CD4-positive, alpha-beta T cell treated with Interleukin-6 at 100 ng/mL for 8 hours (primary cell): ENCODE results near the gene GRIA4.
"Not testable (repeated sequence)": the region's sequence is repeated elsewhere in the genome, so short reads cannot be mapped to it uniquely, and the experiment has no call there.

ENCODE experiments used
- DNase-seq: peaks from one replicate; pipeline ENCODE4 v3.0.0-alpha.2; 2020; ENCODE audit warnings: mixed read lengths, low spot score

The GRIA4 gene

GRCh38 chr11:105860105-105860504 lies 250.2 kb downstream of the GRIA4 start:
- no peak for DNase-seq

GRCh38 chr11:105861225-105861624 lies 251.4 kb downstream of the GRIA4 start:
- DNase-seq = no peak

DNA sequence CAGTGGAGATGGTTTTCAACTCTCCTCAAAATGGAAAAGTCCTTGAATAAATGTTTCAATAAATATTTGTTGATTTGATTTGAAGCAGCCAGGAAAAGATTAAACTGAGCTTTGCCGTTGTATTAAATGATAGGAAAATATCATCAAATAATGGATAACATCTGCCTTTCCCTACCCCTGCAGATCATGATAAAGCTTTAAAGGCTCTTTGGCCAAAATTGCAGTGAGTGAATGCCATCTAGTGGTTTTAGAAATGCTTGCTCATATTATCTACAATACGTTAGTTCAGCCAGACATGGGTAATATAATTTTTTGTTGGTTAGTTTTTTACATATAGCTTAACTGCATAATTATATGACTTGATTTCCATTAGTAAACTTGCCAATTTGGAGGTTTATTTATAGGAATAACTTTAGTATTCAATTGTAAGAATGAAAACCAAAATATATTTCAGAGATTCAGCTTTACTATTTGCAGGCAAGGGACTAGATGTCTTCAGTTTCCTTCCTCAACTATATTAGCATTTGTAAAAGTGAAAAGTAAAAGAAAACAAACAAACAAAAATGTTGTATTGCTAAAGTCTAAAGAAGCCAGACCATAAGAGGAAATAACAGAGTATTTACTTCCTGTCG lies 253.0 kb downstream of the GRIA4 start:
- DNase-seq = no peak

GRCh38 chr11:105863523-105863922 lies 253.7 kb downstream of the GRIA4 start:
- no peak for DNase-seq

DNA sequence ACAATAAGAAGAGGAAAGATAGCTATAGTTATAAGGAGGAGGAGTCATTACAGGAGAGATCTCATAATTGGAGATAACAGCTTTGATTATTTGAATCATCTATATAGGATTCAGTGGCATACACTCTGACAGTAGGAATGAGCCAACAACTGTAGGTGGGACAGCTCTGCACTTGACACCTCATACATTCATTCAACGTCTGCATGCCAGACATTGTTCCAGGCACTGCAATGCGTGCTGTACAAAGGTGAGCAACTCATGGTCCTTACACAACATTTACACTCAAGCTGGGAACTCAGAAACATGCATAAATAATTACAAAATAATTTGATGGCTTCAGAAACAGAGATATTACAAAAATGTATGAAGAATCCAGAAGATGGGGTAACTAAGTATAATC lies 257.9 kb downstream of the GRIA4 start:
- no peak for DNase-seq

- no peak for DNase-seq
Measured at GRCh38 chr11:105868762-105869285, 259.0 kb downstream of the GRIA4 start.

DNA sequence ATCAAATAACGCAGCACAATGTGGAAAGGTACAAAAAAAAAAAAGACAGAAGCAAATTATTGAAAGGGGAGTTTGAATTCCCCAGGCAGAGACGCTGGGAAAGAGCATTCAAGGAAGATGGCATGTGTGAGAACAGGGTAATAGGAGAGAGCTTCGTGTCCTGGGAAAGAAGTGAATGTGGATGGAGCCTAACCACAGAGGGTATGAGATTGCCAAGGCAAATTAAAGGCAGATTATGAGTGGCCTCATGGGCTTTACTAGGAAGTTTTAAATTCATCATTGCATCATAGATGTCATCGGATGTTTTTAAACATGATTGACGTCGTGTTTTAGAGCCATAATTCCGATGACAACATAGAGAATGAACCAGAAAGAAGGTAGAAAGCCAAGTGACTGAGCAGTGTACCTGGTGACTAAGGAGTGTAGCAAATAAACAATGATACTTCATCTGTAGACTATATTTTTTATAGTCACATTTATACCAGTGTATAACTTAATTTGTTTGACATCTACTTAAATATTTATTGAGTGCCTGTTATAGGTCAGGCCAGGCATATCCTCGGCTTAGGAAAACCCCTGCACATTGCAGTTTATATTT lies 260.7 kb downstream of the GRIA4 start:
- no peak for DNase-seq

GRCh38 chr11:105878510-105878909 lies 268.6 kb downstream of the GRIA4 start:
- DNase-seq = no peak

DNA sequence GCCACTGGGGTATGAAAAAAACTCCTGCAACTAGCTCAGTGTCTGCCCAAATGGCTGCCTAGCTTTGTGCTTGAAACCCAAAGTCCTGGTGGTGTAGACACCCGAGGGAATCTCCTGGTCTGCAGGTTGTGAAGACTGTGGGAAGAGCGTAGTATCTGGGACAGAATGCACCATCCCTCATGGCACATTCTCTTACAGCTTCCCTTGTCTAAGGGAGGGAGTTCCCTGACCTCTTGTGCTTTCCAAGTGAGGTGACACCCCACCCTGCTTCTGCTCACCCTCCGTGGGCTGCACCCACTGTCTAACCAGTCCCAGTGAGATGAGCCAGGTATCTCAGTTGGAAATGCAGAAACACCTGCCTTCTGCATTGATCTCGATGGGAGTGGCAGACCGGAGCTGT lies 269.1 kb downstream of the GRIA4 start:
- not testable (repeated sequence) for DNase-seq

DNA sequence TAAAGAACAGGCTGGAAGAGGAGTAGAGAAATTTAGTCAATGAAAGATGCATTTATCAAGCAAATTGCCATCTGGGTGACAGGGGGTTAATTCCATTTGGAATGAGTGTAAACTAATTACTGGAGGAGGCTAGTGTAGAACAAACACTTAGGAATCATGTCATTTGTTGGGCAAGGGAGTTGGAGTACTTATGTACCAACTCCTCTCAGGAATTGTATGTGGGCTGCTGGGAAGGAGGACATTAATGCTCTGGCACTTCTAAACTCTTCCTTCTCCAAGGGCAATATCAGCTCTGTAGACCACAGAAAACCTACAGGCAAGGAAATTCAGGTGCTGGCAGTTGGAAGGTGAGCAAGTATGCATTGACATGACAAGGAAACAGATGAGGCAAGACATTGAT lies 271.2 kb downstream of the GRIA4 start:
- no peak for DNase-seq

- no peak for DNase-seq
Measured at GRCh38 chr11:105884436-105884835, 274.6 kb downstream of the GRIA4 start.

- DNase-seq = no peak
Measured at GRCh38 chr11:105891685-105892084, 281.8 kb downstream of the GRIA4 start.

DNA sequence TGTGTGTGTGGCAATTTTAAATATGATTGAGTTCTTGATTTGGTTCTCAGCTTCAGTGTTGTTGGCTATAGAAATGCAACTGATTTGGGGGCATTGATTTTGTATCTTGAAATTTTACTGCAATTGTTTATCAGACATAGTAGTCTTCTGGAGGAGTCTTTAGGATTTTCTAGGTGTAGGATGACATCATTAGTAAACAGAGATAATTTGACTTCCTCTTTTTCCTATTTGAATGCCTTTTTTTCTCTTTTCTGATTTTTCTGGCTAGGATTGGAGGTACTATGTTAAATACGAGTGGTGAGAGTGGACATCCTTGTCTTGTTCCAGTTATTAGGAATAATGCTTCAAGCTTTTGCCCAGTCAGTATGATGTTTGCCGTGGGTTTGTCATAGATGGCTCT lies 287.3 kb downstream of the GRIA4 start:
- no peak for DNase-seq

GRCh38 chr11:105899772-105900171 lies 289.9 kb downstream of the GRIA4 start:
- DNase-seq = no peak

- DNase-seq = no peak
Measured at GRCh38 chr11:105900515-105901035, 290.7 kb downstream of the GRIA4 start.

DNA sequence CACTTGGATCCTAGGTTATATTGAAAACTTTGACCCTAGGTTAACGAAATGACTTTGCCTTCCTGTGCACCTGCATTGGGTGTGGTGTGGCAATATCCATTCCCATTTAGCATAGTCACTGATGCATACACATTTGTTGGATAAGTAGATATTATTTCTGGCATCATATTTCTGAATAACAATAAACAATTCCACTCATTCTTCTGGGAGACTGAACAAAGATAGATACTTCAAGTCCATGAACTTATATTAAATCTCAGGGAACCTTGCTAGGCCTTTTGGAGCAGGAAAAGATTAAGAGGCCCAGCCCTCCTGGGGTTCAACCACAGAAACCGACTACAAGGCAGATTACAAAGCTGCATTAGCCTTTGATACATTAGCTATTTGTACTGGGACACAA lies 293.2 kb downstream of the GRIA4 start:
- DNase-seq = no peak

DNA sequence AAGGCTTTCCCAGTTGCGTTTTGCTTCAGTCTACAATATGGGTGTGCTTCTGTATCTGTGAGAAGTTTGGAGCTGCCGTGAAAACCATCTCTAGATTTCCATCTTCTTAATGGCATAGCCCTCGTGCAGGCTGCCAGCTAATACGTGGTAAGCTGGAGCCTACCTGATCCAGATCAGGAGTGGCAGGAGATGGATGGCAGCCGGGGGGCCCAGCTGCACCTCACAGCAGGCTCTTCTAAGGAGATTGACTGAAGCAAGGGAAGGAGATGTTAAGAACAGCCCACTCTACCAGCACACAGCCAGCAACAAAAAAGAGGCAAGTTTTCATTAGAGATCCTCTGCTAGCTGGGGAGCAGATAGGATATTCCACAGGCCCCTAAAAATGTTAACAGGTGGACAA lies 296.6 kb downstream of the GRIA4 start:
- no peak for DNase-seq

DNA sequence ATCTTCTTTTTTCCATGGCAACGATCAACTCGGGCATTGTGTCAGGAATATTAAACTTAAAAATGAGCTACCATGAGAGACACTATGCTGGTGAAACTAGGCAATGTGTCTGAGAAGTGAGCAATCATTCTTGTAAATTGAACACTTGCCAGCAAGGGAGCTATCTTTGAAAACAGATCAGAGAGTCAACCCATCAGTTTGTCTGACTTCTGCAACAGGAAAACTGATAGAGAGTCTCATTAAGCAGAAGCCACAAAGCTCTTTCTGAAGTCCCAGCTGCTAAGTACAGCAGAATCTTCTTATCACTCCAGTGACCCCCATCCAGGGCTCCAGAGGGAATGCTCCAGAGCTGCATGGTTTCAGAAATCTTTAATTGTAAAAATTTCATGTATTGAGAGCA lies 297.4 kb downstream of the GRIA4 start:
- DNase-seq = no peak

- no peak for DNase-seq
Measured at GRCh38 chr11:105910095-105910715, 300.3 kb downstream of the GRIA4 start.

GRCh38 chr11:105911454-105911853 lies 301.6 kb downstream of the GRIA4 start:
- DNase-seq = no peak

- no peak for DNase-seq
Measured at GRCh38 chr11:105912666-105913065, 302.8 kb downstream of the GRIA4 start.

GRCh38 chr11:105915021-105915420 lies 305.1 kb downstream of the GRIA4 start:
- no peak for DNase-seq

DNA sequence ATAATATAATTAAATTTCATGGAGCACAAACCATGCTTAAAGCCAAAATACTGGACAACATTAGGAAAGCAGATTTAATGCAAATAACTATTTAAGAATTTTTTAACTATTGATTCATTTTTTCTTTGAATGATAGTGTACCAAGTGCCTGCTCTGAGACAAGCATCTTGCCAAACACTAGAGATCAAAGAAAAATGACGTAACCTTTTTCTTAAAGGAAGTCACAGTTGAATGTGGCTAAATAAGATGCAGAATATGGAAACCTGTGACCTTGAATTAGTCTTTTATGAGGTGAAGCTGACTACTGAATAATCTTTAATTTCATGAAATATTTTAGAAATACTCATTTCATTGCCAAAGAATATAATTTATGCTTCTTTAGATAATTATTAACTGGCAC lies 308.2 kb downstream of the GRIA4 start:
- DNase-seq = no peak
